Prostate gland (tissue), 2 donors: ENCODE results near the gene ENOX1. TPM values are rescaled to one million over a fixed set of nuclear protein-coding genes. Genes with fewer than 3 reads are reported as not detected.

Source experiments
- DNase-seq: peaks from one replicate; pipeline ENCODE4 v3.0.0-alpha.2; 2019; ENCODE audit warnings: low spot score
- H3K27ac ChIP-seq, 2 donors: fragments of 200-600 bp; sonication (generic); 2 replicates each; pipeline ENCODE4 v1.5.1; 2017 to 2019
- H3K27me3 ChIP-seq: fragments of 200-600 bp; sonication (generic); replicated peaks from 2 replicates; pipeline ENCODE4 v1.5.1; 2019; ENCODE audit not compliant: insufficient read depth
- H3K36me3 ChIP-seq, 2 donors: fragments of 200-600 bp; sonication (generic); 1 replicate in 1 of 2; 2 replicates in 1 of 2; pipeline versions ENCODE4 v1.5.1 to v1.8.1; 2017 to 2019
- H3K4me1 ChIP-seq: fragments of 200-600 bp; sonication (generic); replicated peaks from 2 replicates; pipeline ENCODE4 v1.5.1; 2019
- H3K4me3 ChIP-seq, 2 donors: fragments of 200-600 bp; sonication (generic); 2 replicates each; pipeline ENCODE4 v1.5.1; 2017 to 2019
- H3K9me3 ChIP-seq: fragments of 200-600 bp; sonication (generic); 2 replicates; pipeline ENCODE4 v1.5.1; 2017
- CTCF ChIP-seq, 4 experiments: fragments of 200-600 bp in 2 of 4; fragments of 450-650 bp in 2 of 4; sonication (generic) in 2 of 4; IDR thresholded peaks; 1 replicate in 3 of 4; 2 replicates in 1 of 4; pipeline ENCODE4 v1.5.1; 2016 to 2019; ENCODE audit warnings: antibody characterized with exemption in 4 of 4, mild to moderate bottlenecking in 2 of 4, moderate library complexity in 2 of 4
- POLR2A ChIP-seq: fragments of 450-650 bp; IDR thresholded peaks from one replicate; pipeline ENCODE4 v1.6.1; 2016; ENCODE audit warnings: antibody characterized with exemption, mild to moderate bottlenecking
- POLR2AphosphoS5 ChIP-seq: sonication (generic); formaldehyde crosslinking; IDR thresholded peaks from one replicate; pipeline ENCODE4 v1.6.1; 2017; ENCODE audit warnings: antibody characterized with exemption
- WGBS: methylation state at CpG from one replicate; pipeline ENCODE4 v1.1.5; 2018; 5-methylcytosine and 5-hydroxymethylcytosine counted together
- intact Hi-C: fragments of 100-400 bp; cut with DNase I; formaldehyde crosslinking; loops from one replicate; pipeline ENCODE4 v1.14.2; 2022
- total RNA-seq, 2 donors: library from RNA; depleted of rRNA; stranded (reverse); fragments of >200 nt; gene quantifications; one replicate each; pipeline ENCODE4 v1.1.0, GENCODE V29; 2016

ENOX1 gene
- total RNA-seq, 2 donors from 2014 or later: 4.5 to 5.3 TPM

GRCh38 chr13:43669101-43669500 lies 117.7 kb downstream of the ENOX1 start:
- TF ChIP-seq POLR2A (no peak), CTCF (IDR thresholded peaks at IDR 0.05) (no peak)
- Histone ChIP-seq H3K4me3 (no peak overlapping the region), H3K36me3 (no peaks in the 10 kb centered on the region), H3K4me1 (peaks cover 7% of the 10 kb centered on the region), H3K27ac (no peak overlapping the region), H3K9me3 (no peaks in the 10 kb centered on the region), H3K27me3 (no peaks in the 10 kb centered on the region)
- intact Hi-C loops: no loop called here
- 93% methylated on average over 1 of the region's 1 CpG for WGBS
- no peak for DNase-seq

GRCh38 chr13:43666403-43666802 lies 120.4 kb downstream of the ENOX1 start:
- Histone ChIP-seq H3K27me3 (no peaks in the 10 kb centered on the region), H3K4me1 (peaks cover 7% of the 10 kb centered on the region), H3K9me3 (no peaks in the 10 kb centered on the region), H3K36me3 (no peaks in the 10 kb centered on the region), H3K27ac (no peak overlapping the region), H3K4me3 (no peak overlapping the region)
- TF ChIP-seq POLR2A (no peak), POLR2AphosphoS5 (no peak), CTCF (IDR thresholded peaks at IDR 0.05) (no peak)
- WGBS: 98% methylated on average over 2 of the region's 2 CpGs
- DNase-seq: no peak
- intact Hi-C loops: no loop called here

- WGBS: 27% methylated on average over 6 of the region's 6 CpGs
- Histone ChIP-seq H3K9me3 (no peaks in the 10 kb centered on the region), H3K4me3 (no peak overlapping the region), H3K4me1 (peaks cover 7% of the 10 kb centered on the region), H3K36me3 (no peaks in the 10 kb centered on the region), H3K27ac (no peak overlapping the region), H3K27me3 (no peaks in the 10 kb centered on the region)
- intact Hi-C loops: no loop called here
- no peak for TF ChIP-seq POLR2AphosphoS5
- TF ChIP-seq CTCF (IDR thresholded peaks at IDR 0.05): no peak
- TF ChIP-seq POLR2A: no peak
- DNase-seq: no peak
Measured at GRCh38 chr13:43665388-43665787, 121.4 kb downstream of the ENOX1 start.

GRCh38 chr13:43664700-43665191 lies 122.0 kb downstream of the ENOX1 start:
- Histone ChIP-seq H3K27me3 (no peaks in the 10 kb centered on the region), H3K4me1 (peaks cover 7% of the 10 kb centered on the region), H3K36me3 (no peaks in the 10 kb centered on the region), H3K4me3 (no peak overlapping the region), H3K27ac (peak overlapping the region in 1 of 2 donors; percentile 11), H3K9me3 (no peaks in the 10 kb centered on the region)
- intact Hi-C loops: no loop called here
- DNase-seq: peak; percentile 7
- no peak for TF ChIP-seq CTCF (IDR thresholded peaks at IDR 0.05)
- TF ChIP-seq POLR2AphosphoS5: no peak
- TF ChIP-seq POLR2A: no peak
- WGBS: 13% methylated on average over 1 of the region's 1 CpG

GRCh38 chr13:43663474-43664090 lies 123.2 kb downstream of the ENOX1 start:
- H3K27ac ChIP-seq: no peak overlapping the region
- intact Hi-C loops: no loop called here
- H3K27me3 ChIP-seq: no peaks in the 10 kb centered on the region
- WGBS: 64% methylated on average over 3 of the region's 3 CpGs
- no peaks in the 10 kb centered on the region for H3K9me3 ChIP-seq
- no peak for TF ChIP-seq POLR2AphosphoS5
- TF ChIP-seq CTCF (IDR thresholded peaks at IDR 0.05): no peak
- TF ChIP-seq POLR2A: no peak
- H3K4me1 ChIP-seq: peaks cover 7% of the 10 kb centered on the region
- H3K36me3 ChIP-seq: no peaks in the 10 kb centered on the region
- no peak for DNase-seq
- H3K4me3 ChIP-seq: no peak overlapping the region
